Measurements from ENCODE around the gene CDK17. TPM values are rescaled to one million over a fixed set of nuclear protein-coding genes. Genes with fewer than 3 reads are reported as not detected.
"Not testable (repeated sequence)": the region's sequence is repeated elsewhere in the genome, so short reads cannot be mapped to it uniquely, and the experiment has no call there.

Gene CDK17
- total RNA-seq, 6 donors from 2014 or later, result 31.5 to 71.8 (median 42.5) TPM

DNA sequence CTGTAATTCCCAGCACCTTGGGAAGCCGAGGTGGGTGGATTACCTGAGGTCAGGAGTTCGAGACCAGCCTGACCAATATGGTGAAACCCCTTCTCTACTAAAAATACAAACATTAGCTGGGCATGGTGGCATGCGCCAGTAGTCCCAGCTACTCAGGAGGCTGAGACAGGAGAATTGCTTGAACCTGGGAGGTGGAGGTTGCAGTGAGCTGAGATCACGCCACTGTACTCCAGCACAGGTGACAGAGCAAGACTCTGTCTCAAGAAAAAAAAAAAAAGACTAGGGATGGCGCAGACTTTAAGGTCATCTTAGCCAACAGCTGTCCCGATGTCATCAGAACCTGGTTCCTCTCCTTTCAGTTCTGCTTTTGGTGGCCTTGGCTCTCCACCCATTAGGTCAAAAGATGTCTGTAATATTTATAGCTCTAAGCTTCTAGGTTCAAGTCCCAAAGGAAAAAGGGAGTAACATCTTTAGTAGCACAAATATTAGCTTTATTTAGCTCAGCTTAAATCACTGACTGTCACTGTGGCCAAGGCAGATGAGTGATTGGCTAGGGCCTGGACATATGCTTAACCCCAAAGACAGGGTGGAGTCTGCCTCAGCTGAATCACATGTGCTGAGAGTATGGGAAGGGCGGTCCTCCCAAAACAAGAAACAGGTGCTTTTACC is 7.3 kb upstream of the CDK17 start:
- DNase-seq, result peak in 1 of 2 donors; percentile 56
- H3K27ac ChIP-seq, result peak overlapping the region in 2 of 4 donors; percentile 45 to 61
- not testable (repeated sequence) for H3K9me3 ChIP-seq, H3K4me1 ChIP-seq, H3K4me3 ChIP-seq, H3K36me3 ChIP-seq, H3K27me3 ChIP-seq
- ATAC-seq (ENCODE audit: low FRiP score in 2 of 2), result peak; percentile 78 to 89
- WGBS, 2 donors, result 80 to 81% methylated on average over 7 of the region's 7 CpGs
- peak in 1 of 2 donors; percentile 51 for TF ChIP-seq POLR2AphosphoS5 (IDR thresholded peaks at IDR 0.05)

DNA sequence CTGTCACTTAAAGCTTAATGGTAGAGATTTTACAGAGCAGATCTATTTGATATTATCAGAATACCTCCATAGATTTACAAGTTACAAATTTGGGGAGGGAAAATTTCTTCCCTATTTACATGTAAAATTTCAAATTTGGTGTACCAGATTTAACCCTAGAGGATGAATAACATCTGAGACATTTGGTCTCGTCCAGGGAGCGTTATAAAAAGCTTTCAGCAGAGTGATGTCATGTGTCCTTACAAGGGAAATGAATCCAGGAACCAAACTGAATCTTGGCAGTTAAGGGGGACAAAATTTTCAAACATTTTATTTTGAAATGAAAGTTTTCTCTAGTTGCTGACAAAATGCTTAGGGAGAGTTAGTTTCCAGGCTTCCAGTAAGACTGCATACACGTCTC is 4.5 kb upstream of the CDK17 start:
- H3K9me3 ChIP-seq, result no peaks in the 10 kb centered on the region
- no peak overlapping the region for H3K4me3 ChIP-seq
- H3K27me3 ChIP-seq, result no peaks in the 10 kb centered on the region
- 54 to 64% methylated on average over 3 of the region's 3 CpGs for WGBS, 2 donors
- peaks cover 0 to 11% (median 5%) of the 10 kb centered on the region in 4 donors for H3K4me1 ChIP-seq
- DNase-seq, result no peak
- H3K36me3 ChIP-seq, result no peaks in the 10 kb centered on the region
- H3K27ac ChIP-seq, result no peak overlapping the region
- ATAC-seq (ENCODE audit: low FRiP score in 2 of 2), result no peak
- TF ChIP-seq EP300 (IDR thresholded peaks at IDR 0.05) (no peak), POLR2A (IDR thresholded peaks at IDR 0.05) (no peak), POLR2AphosphoS5 (IDR thresholded peaks at IDR 0.05) (no peak)
- TF ChIP-seq, protein P1, sequence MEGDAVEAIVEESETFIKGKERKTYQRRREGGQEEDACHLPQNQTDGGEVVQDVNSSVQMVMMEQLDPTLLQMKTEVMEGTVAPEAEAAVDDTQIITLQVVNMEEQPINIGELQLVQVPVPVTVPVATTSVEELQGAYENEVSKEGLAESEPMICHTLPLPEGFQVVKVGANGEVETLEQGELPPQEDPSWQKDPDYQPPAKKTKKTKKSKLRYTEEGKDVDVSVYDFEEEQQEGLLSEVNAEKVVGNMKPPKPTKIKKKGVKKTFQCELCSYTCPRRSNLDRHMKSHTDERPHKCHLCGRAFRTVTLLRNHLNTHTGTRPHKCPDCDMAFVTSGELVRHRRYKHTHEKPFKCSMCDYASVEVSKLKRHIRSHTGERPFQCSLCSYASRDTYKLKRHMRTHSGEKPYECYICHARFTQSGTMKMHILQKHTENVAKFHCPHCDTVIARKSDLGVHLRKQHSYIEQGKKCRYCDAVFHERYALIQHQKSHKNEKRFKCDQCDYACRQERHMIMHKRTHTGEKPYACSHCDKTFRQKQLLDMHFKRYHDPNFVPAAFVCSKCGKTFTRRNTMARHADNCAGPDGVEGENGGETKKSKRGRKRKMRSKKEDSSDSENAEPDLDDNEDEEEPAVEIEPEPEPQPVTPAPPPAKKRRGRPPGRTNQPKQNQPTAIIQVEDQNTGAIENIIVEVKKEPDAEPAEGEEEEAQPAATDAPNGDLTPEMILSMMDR (IDR thresholded peaks at IDR 0.05), result no peak

DNA sequence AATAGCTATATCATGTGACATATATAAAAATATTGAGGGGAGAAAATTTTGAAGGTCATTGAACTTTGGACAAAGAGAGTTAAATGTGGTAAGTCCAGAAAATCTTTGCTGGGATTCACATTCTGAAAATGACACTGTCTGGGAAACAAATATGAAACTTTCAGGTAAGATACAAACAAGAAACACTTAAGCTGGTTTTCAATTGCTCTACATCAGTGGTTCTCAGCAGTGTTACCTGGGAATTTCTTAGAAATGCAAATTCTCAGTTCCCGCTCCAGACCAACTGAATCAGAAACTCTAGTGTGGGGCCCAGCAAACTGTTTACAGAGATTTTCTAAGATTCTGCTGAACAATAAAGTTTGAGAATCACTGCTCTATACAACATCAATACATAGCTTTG is 3.6 kb upstream of the CDK17 start:
- no peaks in the 10 kb centered on the region for H3K36me3 ChIP-seq
- ATAC-seq (ENCODE audit: low FRiP score in 2 of 2) (no peak), DNase-seq (no peak)
- H3K4me3 ChIP-seq, result no peak overlapping the region
- no peak for TF ChIP-seq POLR2A (IDR thresholded peaks at IDR 0.05)
- TF ChIP-seq POLR2AphosphoS5 (IDR thresholded peaks at IDR 0.05), result no peak
- no peak for TF ChIP-seq EP300 (IDR thresholded peaks at IDR 0.05)
- TF ChIP-seq, protein P1 (IDR thresholded peaks at IDR 0.05), result no peak
- no peaks in the 10 kb centered on the region for H3K9me3 ChIP-seq
- peaks cover 0 to 10% (median 4%) of the 10 kb centered on the region in 4 donors for H3K4me1 ChIP-seq
- WGBS, 2 donors, result 87 to 90% methylated on average over 1 of the region's 1 CpG
- H3K27ac ChIP-seq, result no peak overlapping the region
- no peaks in the 10 kb centered on the region for H3K27me3 ChIP-seq

DNA sequence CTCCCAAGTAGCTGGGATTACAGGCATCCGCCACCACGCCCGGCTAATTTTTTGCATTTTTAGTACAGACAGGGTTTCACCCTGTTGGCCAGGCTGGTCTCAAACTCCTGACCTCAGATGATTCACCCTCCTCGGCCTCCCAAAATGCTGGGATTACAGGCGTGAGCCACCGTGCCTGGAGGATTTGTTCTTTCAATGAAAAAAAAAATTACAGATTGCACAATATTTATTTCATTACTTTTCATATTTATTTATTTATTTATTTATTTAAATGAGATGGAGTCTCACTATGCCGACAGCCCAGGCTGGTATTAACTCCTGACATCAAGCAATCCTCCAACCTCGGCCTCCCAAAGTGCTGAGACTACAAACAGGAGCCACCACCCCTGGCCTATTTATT is 2.3 kb upstream of the CDK17 start:
- not testable (repeated sequence) for H3K9me3 ChIP-seq; ATAC-seq (ENCODE audit: low FRiP score in 2 of 2); H3K4me3 ChIP-seq; H3K27ac ChIP-seq; H3K27me3 ChIP-seq; DNase-seq; H3K36me3 ChIP-seq
- WGBS, 2 donors, result 94 to 95% methylated on average over 8 of the region's 8 CpGs
- H3K4me1 ChIP-seq, result peaks cover 12 to 17% (median 13%) of the 10 kb centered on the region in 4 donors

DNA sequence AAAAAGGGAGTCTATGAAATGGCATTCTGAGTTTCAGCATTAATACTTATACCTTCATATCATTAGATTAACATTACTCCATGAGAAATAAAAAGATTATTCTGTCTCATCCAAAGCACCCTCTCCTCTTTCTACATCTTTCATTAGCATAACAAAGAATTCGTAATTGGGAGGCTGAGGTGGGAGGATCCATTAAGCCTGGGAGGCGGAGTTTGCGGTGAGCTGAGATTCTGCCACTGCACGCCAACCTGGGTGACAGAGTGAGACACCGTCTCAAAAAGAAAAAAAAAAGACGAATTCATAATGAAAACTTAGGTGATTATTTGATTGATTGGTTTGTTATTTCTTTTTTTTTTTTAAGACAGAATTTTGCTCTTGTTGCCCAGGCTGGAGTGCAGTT is 1.8 kb upstream of the CDK17 start:
- Histone ChIP-seq H3K27me3 (no peaks in the 10 kb centered on the region), H3K4me3 (no peak overlapping the region), H3K4me1 (peaks cover 14 to 21% (median 16%) of the 10 kb centered on the region in 4 donors), H3K9me3 (no peaks in the 10 kb centered on the region), H3K36me3 (no peaks in the 10 kb centered on the region), H3K27ac (peak overlapping the region in 2 of 4 donors; percentile 100)
- ATAC-seq (ENCODE audit: low FRiP score in 2 of 2) (no peak), DNase-seq (no peak)
- 89 to 95% methylated on average over 6 of the region's 6 CpGs for WGBS, 2 donors
- TF ChIP-seq POLR2AphosphoS5 (IDR thresholded peaks at IDR 0.05), result no peak

DNA sequence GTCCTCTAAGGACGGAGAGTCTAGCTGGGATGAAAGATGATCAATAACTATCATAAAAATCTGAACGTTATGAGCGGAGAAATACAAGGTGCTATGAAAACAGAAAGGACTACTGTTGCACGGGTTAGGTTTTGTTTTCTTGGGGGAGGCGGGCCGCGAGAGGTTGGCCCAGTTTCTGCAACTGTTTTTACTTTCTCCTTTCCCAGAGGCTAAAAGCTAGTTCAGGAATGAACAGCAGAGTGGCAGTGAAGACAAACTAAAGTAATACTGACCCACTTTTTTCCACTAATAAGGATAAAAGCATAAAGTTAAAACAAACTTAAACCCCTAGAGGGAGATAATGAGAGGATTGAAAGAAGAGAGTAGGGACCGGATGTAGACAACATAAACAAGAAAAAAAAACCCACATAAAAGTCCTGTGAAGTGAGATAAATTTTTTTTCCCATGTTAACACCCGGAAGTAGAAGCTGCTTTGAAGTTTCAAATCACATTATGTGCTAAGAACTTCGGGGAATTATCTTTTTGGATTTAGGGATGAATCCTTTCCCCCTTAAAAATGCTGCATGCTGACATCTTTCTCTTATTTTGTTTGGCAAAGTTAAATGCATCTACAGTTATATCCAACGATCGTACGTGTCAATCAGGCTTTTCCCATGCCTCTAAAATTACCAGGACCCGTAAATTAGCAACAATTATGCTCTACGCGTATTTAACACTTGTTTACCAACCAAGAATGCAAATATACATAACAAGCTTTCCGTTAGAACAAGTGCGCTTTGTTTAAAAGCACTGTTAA is 1.0 kb upstream of the CDK17 start:
- peak; percentile 23 to 38 for ATAC-seq (ENCODE audit: low FRiP score in 2 of 2)
- no peak for DNase-seq

More for the DNA sequence above, 1.0 kb upstream of the CDK17 start:
- Histone ChIP-seq H3K27me3 (no peaks in the 10 kb centered on the region), H3K27ac (peak overlapping the region; percentile 97 to 100 (median 100)), H3K36me3 (no peaks in the 10 kb centered on the region), H3K9me3 (no peaks in the 10 kb centered on the region), H3K4me1 (peaks cover 14 to 27% (median 19%) of the 10 kb centered on the region in 4 donors), H3K4me3 (peak overlapping the region; percentile 45 to 92 (median 87))
- WGBS, 2 donors, result 6 to 10% methylated on average over 18 of the region's 18 CpGs
- TF ChIP-seq, protein P1 (IDR thresholded peaks at IDR 0.05), result peak; percentile 7 to 45 (median 29)
- no peak for TF ChIP-seq EP300 (IDR thresholded peaks at IDR 0.05)
